GM12874 (cell line): ENCODE data around the gene TMBIM4.

ENCODE experiments used
- TF ChIP-seq, protein P1 (sequence below): IDR thresholded peaks from 2 replicates; pipeline ENCODE4 v1.5.1; 2011; ENCODE audit warnings: low read depth, mild to moderate bottlenecking, control low read depth, low read length, moderate library complexity; ENCODE audit not compliant: insufficient read depth

Gene TMBIM4

GRCh38 chr12:66168410-66168809, 1.4 kb downstream of the TMBIM4 start:
- TF ChIP-seq, protein P1, sequence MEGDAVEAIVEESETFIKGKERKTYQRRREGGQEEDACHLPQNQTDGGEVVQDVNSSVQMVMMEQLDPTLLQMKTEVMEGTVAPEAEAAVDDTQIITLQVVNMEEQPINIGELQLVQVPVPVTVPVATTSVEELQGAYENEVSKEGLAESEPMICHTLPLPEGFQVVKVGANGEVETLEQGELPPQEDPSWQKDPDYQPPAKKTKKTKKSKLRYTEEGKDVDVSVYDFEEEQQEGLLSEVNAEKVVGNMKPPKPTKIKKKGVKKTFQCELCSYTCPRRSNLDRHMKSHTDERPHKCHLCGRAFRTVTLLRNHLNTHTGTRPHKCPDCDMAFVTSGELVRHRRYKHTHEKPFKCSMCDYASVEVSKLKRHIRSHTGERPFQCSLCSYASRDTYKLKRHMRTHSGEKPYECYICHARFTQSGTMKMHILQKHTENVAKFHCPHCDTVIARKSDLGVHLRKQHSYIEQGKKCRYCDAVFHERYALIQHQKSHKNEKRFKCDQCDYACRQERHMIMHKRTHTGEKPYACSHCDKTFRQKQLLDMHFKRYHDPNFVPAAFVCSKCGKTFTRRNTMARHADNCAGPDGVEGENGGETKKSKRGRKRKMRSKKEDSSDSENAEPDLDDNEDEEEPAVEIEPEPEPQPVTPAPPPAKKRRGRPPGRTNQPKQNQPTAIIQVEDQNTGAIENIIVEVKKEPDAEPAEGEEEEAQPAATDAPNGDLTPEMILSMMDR = no peak

- TF ChIP-seq, protein P1 = no peak
Measured at GRCh38 chr12:66166561-66166960, 3.2 kb downstream of the TMBIM4 start.

DNA sequence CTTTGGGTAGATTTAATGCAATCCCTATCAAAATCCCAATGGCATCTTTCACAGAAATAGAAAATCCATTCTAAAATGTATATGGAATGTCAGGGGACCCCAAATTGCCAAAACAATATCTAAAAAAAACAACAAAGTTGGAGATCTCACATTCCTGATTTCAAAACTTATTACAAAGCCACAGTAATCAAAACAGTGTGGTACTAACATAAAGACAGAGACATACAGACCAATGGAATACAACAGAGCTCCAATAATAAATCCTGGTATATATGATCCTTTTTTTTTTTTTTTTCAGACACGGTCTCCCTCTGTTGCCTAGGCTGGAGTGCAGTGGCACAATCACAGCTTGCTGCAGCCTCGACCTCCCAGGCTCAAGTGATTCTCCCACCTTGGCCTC, 4.7 kb downstream of the TMBIM4 start:
- TF ChIP-seq, protein P1 = no peak

DNA sequence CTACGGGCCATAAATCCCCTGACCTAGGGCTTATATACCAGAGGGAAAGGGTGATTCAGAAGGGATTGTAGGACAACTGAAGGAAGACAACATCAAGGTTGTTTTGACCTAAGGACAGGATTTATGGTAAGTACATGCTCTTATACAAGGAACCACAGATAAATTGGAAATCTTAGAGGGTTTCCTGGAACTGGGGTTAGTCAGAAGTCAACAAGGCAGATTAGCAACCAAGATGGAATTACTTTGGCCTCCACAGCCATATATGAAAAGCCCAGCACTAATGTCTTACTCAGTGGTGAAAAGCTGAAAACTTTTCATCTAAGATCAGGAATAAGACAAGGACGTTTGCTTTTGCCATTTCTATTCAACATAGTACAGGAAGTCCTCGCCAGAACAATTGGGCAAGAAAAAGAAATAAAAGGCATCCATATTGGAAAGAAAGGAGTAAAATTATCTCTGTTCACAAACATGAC, 5.4 kb downstream of the TMBIM4 start:
- TF ChIP-seq, protein P1 = no peak

GRCh38 chr12:66163289-66163688, 6.5 kb downstream of the TMBIM4 start:
- TF ChIP-seq, protein P1 = no peak

- TF ChIP-seq, protein P1 = no peak
Measured at GRCh38 chr12:66162701-66163100, 7.1 kb downstream of the TMBIM4 start.

DNA sequence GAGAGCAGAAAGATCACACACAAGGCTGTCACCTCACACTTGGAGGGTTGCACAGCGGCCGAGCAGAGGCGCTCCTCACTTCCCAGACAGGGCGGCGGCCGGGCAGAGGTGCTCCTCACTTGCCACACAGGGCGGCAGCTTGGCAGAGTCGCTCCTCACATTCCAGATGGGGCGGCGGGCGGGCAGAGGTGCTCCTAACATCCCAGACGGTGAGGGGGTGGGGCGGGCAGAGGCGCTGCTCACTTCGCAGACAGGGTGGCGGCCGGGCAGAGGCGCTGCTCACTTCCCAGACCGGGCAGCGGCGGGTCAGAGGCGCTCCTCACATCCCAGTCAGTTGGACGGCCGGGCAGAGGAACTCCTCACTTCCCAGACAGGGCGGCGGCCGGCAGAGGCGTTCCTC, 9.1 kb downstream of the TMBIM4 start:
- TF ChIP-seq, protein P1 = no peak

DNA sequence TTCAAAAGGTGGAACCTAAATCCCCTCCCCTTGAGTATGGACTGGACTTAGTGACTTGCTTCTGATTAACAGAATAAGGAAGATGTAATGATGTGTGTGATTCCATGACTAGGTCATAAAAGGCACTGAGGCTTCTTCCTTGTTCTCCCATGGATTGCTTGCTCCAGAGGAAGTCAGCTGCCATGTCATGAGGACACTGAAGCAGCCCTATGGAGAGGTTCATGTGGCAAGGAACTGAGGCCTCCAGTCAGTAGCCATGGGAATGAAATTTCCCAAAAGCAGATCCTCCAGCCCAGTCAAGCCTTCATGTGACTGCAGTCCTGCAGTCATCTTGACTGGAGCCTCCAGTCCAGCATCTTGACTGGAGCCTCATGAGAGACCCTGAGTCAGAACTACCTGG, 10.7 kb downstream of the TMBIM4 start:
- TF ChIP-seq, protein P1 = no peak
